Peyer's patch (tissue), 4 donors: ENCODE results near the gene TAF3.

Experiments
- POLR2A ChIP-seq, 2 donors: fragments of 450-650 bp; IDR thresholded peaks; one replicate each; pipeline ENCODE4 v1.5.1; 2017; ENCODE audit warnings: antibody characterized with exemption in 2 of 2, mild to moderate bottlenecking in 2 of 2, moderate library complexity in 2 of 2
- TF ChIP-seq, protein P1 (sequence below), 6 experiments: fragments of 450-650 bp in 4 of 6; fragments of 200-600 bp in 2 of 6; sonication (generic) in 1 of 6; IDR thresholded peaks; one replicate each; pipeline ENCODE4 v1.5.1; 2017 to 2019; ENCODE audit warnings: antibody characterized with exemption in 6 of 6, mild to moderate bottlenecking in 3 of 6, moderate library complexity in 1 of 6

DNA sequence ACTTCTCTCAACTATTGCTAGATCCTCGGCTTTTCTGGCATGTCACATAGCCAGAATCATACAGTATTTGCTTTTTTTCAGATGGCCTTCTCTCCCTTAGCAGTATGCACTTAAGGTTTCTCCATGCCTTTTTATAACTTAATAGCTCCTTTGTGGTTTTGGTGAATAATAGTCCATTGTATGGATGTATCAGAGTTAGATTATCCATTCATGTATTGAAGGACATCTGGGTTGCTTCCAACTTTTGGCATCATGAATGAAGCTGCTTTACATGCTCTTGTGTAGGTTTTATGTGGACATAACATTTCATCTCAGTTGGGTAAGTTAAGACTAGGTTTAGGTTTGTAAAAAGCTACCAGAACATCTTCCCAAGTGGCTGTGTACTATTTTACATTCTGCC, 25.8 kb upstream of the TAF3 start:
- TF ChIP-seq, protein P1, sequence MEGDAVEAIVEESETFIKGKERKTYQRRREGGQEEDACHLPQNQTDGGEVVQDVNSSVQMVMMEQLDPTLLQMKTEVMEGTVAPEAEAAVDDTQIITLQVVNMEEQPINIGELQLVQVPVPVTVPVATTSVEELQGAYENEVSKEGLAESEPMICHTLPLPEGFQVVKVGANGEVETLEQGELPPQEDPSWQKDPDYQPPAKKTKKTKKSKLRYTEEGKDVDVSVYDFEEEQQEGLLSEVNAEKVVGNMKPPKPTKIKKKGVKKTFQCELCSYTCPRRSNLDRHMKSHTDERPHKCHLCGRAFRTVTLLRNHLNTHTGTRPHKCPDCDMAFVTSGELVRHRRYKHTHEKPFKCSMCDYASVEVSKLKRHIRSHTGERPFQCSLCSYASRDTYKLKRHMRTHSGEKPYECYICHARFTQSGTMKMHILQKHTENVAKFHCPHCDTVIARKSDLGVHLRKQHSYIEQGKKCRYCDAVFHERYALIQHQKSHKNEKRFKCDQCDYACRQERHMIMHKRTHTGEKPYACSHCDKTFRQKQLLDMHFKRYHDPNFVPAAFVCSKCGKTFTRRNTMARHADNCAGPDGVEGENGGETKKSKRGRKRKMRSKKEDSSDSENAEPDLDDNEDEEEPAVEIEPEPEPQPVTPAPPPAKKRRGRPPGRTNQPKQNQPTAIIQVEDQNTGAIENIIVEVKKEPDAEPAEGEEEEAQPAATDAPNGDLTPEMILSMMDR (IDR thresholded peaks at IDR 0.05) = no peak
- TF ChIP-seq POLR2A (IDR thresholded peaks at IDR 0.05) = no peak
